HK-2 (cell line): ENCODE measurements around the gene SPOCK2.

ENCODE experiments used
- DNase-seq: peaks from one replicate; pipeline ENCODE4 v3.0.0-alpha.2; 2018; ENCODE audit not compliant: unreplicated experiment

The SPOCK2 gene

GRCh38 chr10:72009425-72010081 lies 78.8 kb downstream of the SPOCK2 start:
- DNase-seq = peak; percentile 51

GRCh38 chr10:72009051-72009424 lies 79.3 kb downstream of the SPOCK2 start:
- no peak for DNase-seq
